HG03066 (cell line): ENCODE results near the gene PDE4A.
A peak's percentile ranks its signal among the peaks of the same experiment; 100 is the strongest.
"Not testable (repeated sequence)": the region's sequence is repeated elsewhere in the genome, so short reads cannot be mapped to it uniquely, and the experiment has no call there.

Experiments used
- ATAC-seq: cut with Tn5 transposase; IDR thresholded peaks from one replicate; pipeline ENCODE4 v1.9.1; 2021; ENCODE audit warnings: low read depth; ENCODE audit not compliant: unreplicated experiment

PDE4A gene

GRCh38 chr19:10424011-10424637 is 3.8 kb downstream of the PDE4A start:
- no peak for ATAC-seq

GRCh38 chr19:10427169-10427568 is 6.8 kb downstream of the PDE4A start:
- no peak for ATAC-seq

- no peak for ATAC-seq
These were observed 8.7 kb downstream of the PDE4A start for GRCh38 chr19:10428996-10429381.

GRCh38 chr19:10430505-10431253 is 10.3 kb downstream of the PDE4A start:
- ATAC-seq: peak; percentile 47

GRCh38 chr19:10431254-10431942 is 11.1 kb downstream of the PDE4A start:
- ATAC-seq: no peak

- ATAC-seq: no peak
These were observed 11.8 kb downstream of the PDE4A start for GRCh38 chr19:10431943-10432735.

GRCh38 chr19:10432736-10433130 is 12.4 kb downstream of the PDE4A start:
- no peak for ATAC-seq

- no peak for ATAC-seq
These were observed 12.8 kb downstream of the PDE4A start for GRCh38 chr19:10433131-10433536.

- no peak for ATAC-seq
These were observed 19.2 kb downstream of the PDE4A start for GRCh38 chr19:10439588-10439987.

GRCh38 chr19:10442698-10443097 is 22.4 kb downstream of the PDE4A start:
- no peak for ATAC-seq

- no peak for ATAC-seq
These were observed 28.7 kb downstream of the PDE4A start for GRCh38 chr19:10449037-10449436.

GRCh38 chr19:10450191-10450852 is 30.0 kb downstream of the PDE4A start:
- no peak for ATAC-seq

GRCh38 chr19:10450853-10451609 is 30.7 kb downstream of the PDE4A start:
- no peak for ATAC-seq

GRCh38 chr19:10452726-10453618 is 32.6 kb downstream of the PDE4A start:
- ATAC-seq: no peak

- no peak for ATAC-seq
These were observed 33.5 kb downstream of the PDE4A start for GRCh38 chr19:10453852-10454251.

GRCh38 chr19:10454267-10454666 is 33.9 kb downstream of the PDE4A start:
- no peak for ATAC-seq

- not testable (repeated sequence) for ATAC-seq
These were observed 38.4 kb downstream of the PDE4A start for GRCh38 chr19:10458733-10459132.

- ATAC-seq: no peak
These were observed 40.3 kb downstream of the PDE4A start for GRCh38 chr19:10460714-10461046.
